Measurements from ENCODE around the gene TMEFF1.

DNA sequence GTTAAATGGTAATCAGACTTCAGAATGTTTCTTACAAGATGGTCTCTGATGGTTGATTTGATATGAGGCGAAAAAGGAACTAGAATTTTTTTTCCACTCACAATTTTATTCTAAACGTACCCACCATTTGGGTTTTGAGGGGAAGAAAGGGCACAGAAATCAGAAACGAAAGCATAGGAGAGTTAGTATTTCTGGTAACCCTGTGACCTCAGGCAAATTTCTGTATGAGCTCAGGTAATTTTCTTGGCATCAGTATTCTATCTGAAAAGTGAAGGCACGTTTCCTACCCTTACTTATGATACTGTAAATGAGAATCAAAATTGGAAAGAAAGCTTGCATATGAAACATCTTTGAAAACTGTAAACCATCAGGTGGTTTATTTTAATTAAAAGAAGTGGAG is 26.5 kb downstream of the TMEFF1 start:
- TF ChIP-seq, protein P1, sequence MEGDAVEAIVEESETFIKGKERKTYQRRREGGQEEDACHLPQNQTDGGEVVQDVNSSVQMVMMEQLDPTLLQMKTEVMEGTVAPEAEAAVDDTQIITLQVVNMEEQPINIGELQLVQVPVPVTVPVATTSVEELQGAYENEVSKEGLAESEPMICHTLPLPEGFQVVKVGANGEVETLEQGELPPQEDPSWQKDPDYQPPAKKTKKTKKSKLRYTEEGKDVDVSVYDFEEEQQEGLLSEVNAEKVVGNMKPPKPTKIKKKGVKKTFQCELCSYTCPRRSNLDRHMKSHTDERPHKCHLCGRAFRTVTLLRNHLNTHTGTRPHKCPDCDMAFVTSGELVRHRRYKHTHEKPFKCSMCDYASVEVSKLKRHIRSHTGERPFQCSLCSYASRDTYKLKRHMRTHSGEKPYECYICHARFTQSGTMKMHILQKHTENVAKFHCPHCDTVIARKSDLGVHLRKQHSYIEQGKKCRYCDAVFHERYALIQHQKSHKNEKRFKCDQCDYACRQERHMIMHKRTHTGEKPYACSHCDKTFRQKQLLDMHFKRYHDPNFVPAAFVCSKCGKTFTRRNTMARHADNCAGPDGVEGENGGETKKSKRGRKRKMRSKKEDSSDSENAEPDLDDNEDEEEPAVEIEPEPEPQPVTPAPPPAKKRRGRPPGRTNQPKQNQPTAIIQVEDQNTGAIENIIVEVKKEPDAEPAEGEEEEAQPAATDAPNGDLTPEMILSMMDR (IDR thresholded peaks at IDR 0.05) = no peak
- TF ChIP-seq POLR2A (IDR thresholded peaks at IDR 0.05) = no peak

All from body of pancreas (tissue), 4 donors.